T-cell (primary cell): ENCODE results near the gene IFITM2. TPM values are rescaled to one million over a fixed set of nuclear protein-coding genes. Genes with fewer than 3 reads are reported as not detected.

ENCODE experiments used
- ATAC-seq, 4 experiments: fragments of 200-7000 bp in 3 of 4; fragments of 150-1000 bp in 1 of 4; cut with Tn5 transposase; replicated peaks in 1 of 4; 1 replicate in 3 of 4; 2 replicates in 1 of 4; pipeline ENCODE4 v1.10.0; 2021; ENCODE audit warnings: moderate library complexity in 3 of 4, mild to moderate bottlenecking in 2 of 4, moderate number of reproducible peaks in 1 of 4
- CTCF ChIA-PET, 2 donors: fragments of 300-600 bp; sonication (Branson Sonifier 250); formaldehyde crosslinking; loops; one replicate each; lab custom pipeline; 2022; ENCODE audit warnings: antibody characterized with exemption in 2 of 2; lab: Charles Lee
- POLR2A ChIA-PET, 2 donors: fragments of 300-600 bp; sonication (Branson Sonifier 250); formaldehyde crosslinking; loops; one replicate each; lab custom pipeline; 2022; ENCODE audit warnings: antibody characterized with exemption in 2 of 2; lab: Charles Lee
- DNase-seq, 35 experiments: peaks; one replicate each; pipeline versions ENCODE4 v3.0.0 to v3.0.0-alpha.2; 2013 to 2023
- H3K27ac ChIP-seq: one replicate; pipeline ENCODE4 v1.5.1; 2013; ENCODE audit warnings: low read length
- H3K27me3 ChIP-seq, 2 experiments: replicated peaks in 1 of 2; 1 replicate in 1 of 2; 2 replicates in 1 of 2; pipeline versions ENCODE4 v1.6.1 to v1.7.0; 2013; ENCODE audit warnings: low read length in 1 of 2, mixed read lengths in 1 of 2; ENCODE audit not compliant: control insufficient read depth in 2 of 2, insufficient read depth in 2 of 2; ENCODE audit errors: extremely low read depth in 1 of 2
- H3K36me3 ChIP-seq, 2 donors: 1 replicate in 1 of 2; 2 replicates in 1 of 2; pipeline versions ENCODE4 v1.6.1 to v1.7.0; 2013; ENCODE audit warnings: low read length in 1 of 2; ENCODE audit not compliant: control insufficient read depth in 2 of 2, insufficient read depth in 1 of 2; ENCODE audit errors: extremely low read depth in 1 of 2
- H3K4me1 ChIP-seq, 2 experiments: 1 replicate in 1 of 2; 2 replicates in 1 of 2; pipeline versions ENCODE4 v1.6.1 to v1.7.0; 2013; ENCODE audit warnings: low read length in 2 of 2, mixed read lengths in 1 of 2; ENCODE audit not compliant: insufficient read depth in 2 of 2, control insufficient read depth in 1 of 2; ENCODE audit errors: extremely low read depth in 1 of 2
- H3K4me3 ChIP-seq, 2 donors: 1 replicate in 1 of 2; 2 replicates in 1 of 2; pipeline versions ENCODE4 v1.5.1 to v1.7.0; 2013; ENCODE audit warnings: mild to moderate bottlenecking in 2 of 2, low read length in 1 of 2, moderate library complexity in 1 of 2; ENCODE audit not compliant: control insufficient read depth in 1 of 2; ENCODE audit errors: extremely low read depth in 1 of 2
- H3K9me3 ChIP-seq: 2 replicates; pipeline ENCODE4 v1.7.0; 2013
- H3K27ac Mint-ChIP-seq, 2 donors: one replicate each; pipeline ENCODE4 v1.8.0; 2020 to 2021; ENCODE audit warnings: mild to moderate bottlenecking in 2 of 2, mixed read lengths in 2 of 2
- H3K27me3 Mint-ChIP-seq, 2 donors: one replicate each; pipeline ENCODE4 v1.8.0; 2021 to 2022; ENCODE audit warnings: mixed read lengths in 2 of 2
- H3K36me3 Mint-ChIP-seq: one replicate; pipeline ENCODE4 v1.8.0; 2021; ENCODE audit warnings: mixed read lengths
- H3K4me1 Mint-ChIP-seq, 3 donors: one replicate each; pipeline ENCODE4 v1.8.0; 2020 to 2022; ENCODE audit warnings: mixed read lengths in 3 of 3, mild to moderate bottlenecking in 1 of 3
- H3K4me3 Mint-ChIP-seq, 3 donors: one replicate each; pipeline ENCODE4 v1.8.0; 2020 to 2022; ENCODE audit warnings: mild to moderate bottlenecking in 3 of 3, mixed read lengths in 3 of 3, moderate library complexity in 3 of 3
- H3K9me3 Mint-ChIP-seq, 3 donors: one replicate each; pipeline ENCODE4 v1.8.0; 2020 to 2022; ENCODE audit warnings: mixed read lengths in 3 of 3
- WGBS: methylation state at CpG from one replicate; pipeline ENCODE4 v1.1.5; 2013; ENCODE audit warnings: missing lambda C conversion rate; ENCODE audit not compliant: insufficient coverage; 5-methylcytosine and 5-hydroxymethylcytosine counted together
- total RNA-seq, 35 experiments: library from RNA in 6 of 35; stranded (reverse) in 6 of 35; fragments of 120-200 nt in 1 of 35; gene quantifications; one replicate each; pipeline versions ENCODE4 v1.2.1 to v1.2.4 and lab custom pipeline; 2013 to 2026

Gene IFITM2
- total RNA-seq, 5 donors from 2014 or later (not counting 1 experiment from before 2014, with no cell fraction given) = 276 to 654 (median 359) TPM

- POLR2A ChIA-PET = no interaction called here
- Mint-ChIP-seq H3K9me3 (peaks cover 0 to 9% (median 0%) of the 10 kb centered on the region in 3 donors), H3K36me3 (no peaks in the 10 kb centered on the region), H3K27ac (peak overlapping the region in 1 of 2 donors; percentile 66), H3K4me1 (peaks cover 32 to 45% (median 38%) of the 10 kb centered on the region in 3 donors), H3K27me3 (no peaks in the 10 kb centered on the region), H3K4me3 (no peak overlapping the region)
- ATAC-seq (no peak), DNase-seq (no peak)
- Histone ChIP-seq H3K36me3 (no peaks in the 10 kb centered on the region), H3K4me3 (no peak overlapping the region), H3K27ac (no peak overlapping the region), H3K4me1 (peaks cover 15 to 32% of the 10 kb centered on the region in 2 experiments), H3K27me3 (no peaks in the 10 kb centered on the region), H3K9me3 (no peaks in the 10 kb centered on the region)
- CTCF ChIA-PET = no interaction called here
- WGBS = 98% methylated on average over 6 of the region's 6 CpGs
These were observed 34.8 kb upstream of the IFITM2 start for GRCh38 chr11:272931-273198.

- peaks cover 0 to 5% of the 10 kb centered on the region in 2 donors for H3K27me3 Mint-ChIP-seq
- Histone ChIP-seq H3K27me3 (peaks cover 0 to 28% of the 10 kb centered on the region in 2 experiments), H3K36me3 (no peaks in the 10 kb centered on the region), H3K27ac (no peak overlapping the region), H3K9me3 (no peaks in the 10 kb centered on the region), H3K4me1 (peaks cover 13 to 37% of the 10 kb centered on the region in 2 experiments), H3K4me3 (no peak overlapping the region)
- CTCF ChIA-PET = interaction anchor here (0.6 to 1.3 kb wide), 2 partner anchors 25 to 88 kb away, joined by 3 to 4 read pairs; no protein-coding TSS in a partner anchor
- no peaks in the 10 kb centered on the region for H3K36me3 Mint-ChIP-seq
- peak overlapping the region in 1 of 3 donors; percentile 91 for H3K4me3 Mint-ChIP-seq
- H3K27ac Mint-ChIP-seq = peak overlapping the region; percentile 25 to 36
- POLR2A ChIA-PET = interaction anchor here in 1 of 2 donors (0.7 kb wide), 1 partner anchor 38 kb away, joined by 3 read pairs; no protein-coding TSS in a partner anchor
- no peak for ATAC-seq
- DNase-seq = no peak
- H3K4me1 Mint-ChIP-seq = peaks cover 18 to 36% (median 32%) of the 10 kb centered on the region in 3 donors
- H3K9me3 Mint-ChIP-seq = peaks cover 0 to 9% (median 0%) of the 10 kb centered on the region in 3 donors
These were observed 31.4 kb upstream of the IFITM2 start for GRCh38 chr11:276219-276618.

GRCh38 chr11:278001-278951 lies 29.3 kb upstream of the IFITM2 start, which contains the start of gene NLRP6:
Gene NLRP6 (plus strand): TSS chr11:278407. CDS start chr11:278570, 163 bp downstream.
- Mint-ChIP-seq H3K4me3 (peak within 1 kb of the TSS; percentile 76 to 91 (median 76)), H3K27ac (peak within 1 kb of the TSS; percentile 79 to 87), H3K4me1 (peaks cover 38 to 53% (median 49%) of the 10 kb centered on the region in 3 donors), H3K27me3 (peaks cover 0 to 16% of the 10 kb centered on the region in 2 donors), H3K36me3 (no peaks in the 10 kb centered on the region), H3K9me3 (peaks cover 0 to 9% (median 0%) of the 10 kb centered on the region in 3 donors)
- no peak within 1 kb of the TSS for H3K27ac ChIP-seq
- H3K27me3 ChIP-seq = peaks cover 0 to 47% of the 10 kb centered on the region in 2 experiments
- peak within 1 kb of the TSS in 1 of 2 donors; percentile 63 for H3K4me3 ChIP-seq
- no peaks in the 10 kb centered on the region for H3K36me3 ChIP-seq
- 95% methylated on average over 16 of the region's 21 CpGs for WGBS
- peak in 1 of 4 experiments; percentile 25 for ATAC-seq
- ChIA-PET POLR2A (interaction anchor here in 1 of 2 donors (0.6 kb wide), 1 partner anchor 34 kb away, joined by 9 read pairs; no protein-coding TSS in a partner anchor), CTCF (interaction anchor here in 1 of 2 donors (1.0 kb wide), 1 partner anchor 28 kb away, joined by 5 read pairs; no protein-coding TSS in a partner anchor)
- H3K9me3 ChIP-seq = no peaks in the 10 kb centered on the region
- DNase-seq = peak in 1 of 35 experiments; percentile 14
- H3K4me1 ChIP-seq = peaks cover 14 to 57% of the 10 kb centered on the region in 2 experiments

- ChIA-PET POLR2A (interaction anchor here in 1 of 2 donors (0.6 kb wide), 1 partner anchor 33 kb away, joined by 9 read pairs; no protein-coding TSS in a partner anchor), CTCF (interaction anchor here (1.0 kb wide), 2 partner anchors 28 to 29 kb away, joined by 5 read pairs; no protein-coding TSS in a partner anchor)
- peak overlapping the region; percentile 76 to 91 (median 76) for H3K4me3 Mint-ChIP-seq
- Histone ChIP-seq H3K27ac (no peak overlapping the region), H3K9me3 (no peaks in the 10 kb centered on the region), H3K27me3 (peaks cover 0 to 57% of the 10 kb centered on the region in 2 experiments), H3K4me1 (peaks cover 17 to 61% of the 10 kb centered on the region in 2 experiments), H3K4me3 (peak overlapping the region; percentile 45 to 63), H3K36me3 (no peaks in the 10 kb centered on the region)
- 19% methylated on average over 83 of the region's 97 CpGs for WGBS
- H3K36me3 Mint-ChIP-seq = no peaks in the 10 kb centered on the region
- peak overlapping the region in 1 of 2 donors; percentile 79 for H3K27ac Mint-ChIP-seq
- peaks cover 0 to 16% of the 10 kb centered on the region in 2 donors for H3K27me3 Mint-ChIP-seq
- peaks cover 0 to 9% (median 0%) of the 10 kb centered on the region in 3 donors for H3K9me3 Mint-ChIP-seq
- H3K4me1 Mint-ChIP-seq = peaks cover 43 to 59% (median 55%) of the 10 kb centered on the region in 3 donors
- peak in 2 of 35 experiments; percentile 27 to 53 for DNase-seq
- peak; percentile 23 to 42 (median 31) for ATAC-seq
These were observed 28.3 kb upstream of the IFITM2 start for GRCh38 chr11:279040-279965.

- Mint-ChIP-seq H3K36me3 (no peaks in the 10 kb centered on the region), H3K4me3 (peak overlapping the region; percentile 71 to 91 (median 80)), H3K27me3 (peaks cover 0 to 16% of the 10 kb centered on the region in 2 donors), H3K4me1 (peaks cover 43 to 62% (median 54%) of the 10 kb centered on the region in 3 donors), H3K27ac (peak overlapping the region; percentile 57 to 74), H3K9me3 (peaks cover 0 to 9% (median 0%) of the 10 kb centered on the region in 3 donors)
- Histone ChIP-seq H3K27ac (no peak overlapping the region), H3K9me3 (no peaks in the 10 kb centered on the region), H3K4me3 (peak overlapping the region; percentile 45 to 63), H3K36me3 (no peaks in the 10 kb centered on the region), H3K27me3 (peaks cover 0 to 63% of the 10 kb centered on the region in 2 experiments), H3K4me1 (peaks cover 17 to 61% of the 10 kb centered on the region in 2 experiments)
- DNase-seq (peak in 25 of 35 experiments; percentile 29 to 70 (median 51)), ATAC-seq (peak; percentile 55 to 61 (median 58))
- WGBS = 4% methylated on average over 85 of the region's 85 CpGs
- POLR2A ChIA-PET = no interaction called here
- CTCF ChIA-PET = interaction anchor here (1.0 to 1.7 kb wide), 2 partner anchors 29 to 30 kb away, joined by 5 to 8 read pairs; no protein-coding TSS in a partner anchor
These were observed 27.5 kb upstream of the IFITM2 start for GRCh38 chr11:279966-280705.
